Immature natural killer cell (primary cell): Measurements from ENCODE around the gene MICAL2. TPM values are rescaled to one million over a fixed set of nuclear protein-coding genes. Genes with fewer than 3 reads are reported as not detected.

ENCODE experiments used
- DNase-seq, 3 donors: peaks; one replicate each; pipeline ENCODE4 v3.0.0; 2022; ENCODE audit warnings: mixed read lengths in 1 of 3
- H3K27ac Mint-ChIP-seq, 6 donors: one replicate each; pipeline ENCODE4 v1.8.0; 2020; ENCODE audit warnings: mixed read lengths in 6 of 6, mild to moderate bottlenecking in 5 of 6, inconsistent platforms in 4 of 6, moderate library complexity in 3 of 6
- H3K27me3 Mint-ChIP-seq, 3 donors: one replicate each; pipeline ENCODE4 v1.8.0; 2020 to 2021; ENCODE audit warnings: low read depth in 3 of 3, mild to moderate bottlenecking in 3 of 3, mixed read lengths in 3 of 3, moderate library complexity in 3 of 3, inconsistent platforms in 1 of 3
- H3K36me3 Mint-ChIP-seq, 3 donors: one replicate each; pipeline ENCODE4 v1.8.0; 2020; ENCODE audit warnings: mixed read lengths in 3 of 3, inconsistent platforms in 2 of 3, mild to moderate bottlenecking in 2 of 3
- H3K4me1 Mint-ChIP-seq, 2 donors: one replicate each; pipeline ENCODE4 v1.8.0; 2020; ENCODE audit warnings: inconsistent platforms in 2 of 2, mild to moderate bottlenecking in 2 of 2, mixed read lengths in 2 of 2, moderate library complexity in 1 of 2
- H3K4me3 Mint-ChIP-seq, 5 donors: one replicate each; pipeline ENCODE4 v1.8.0; 2020; ENCODE audit warnings: mild to moderate bottlenecking in 5 of 5, mixed read lengths in 5 of 5, inconsistent platforms in 3 of 5, moderate library complexity in 3 of 5
- H3K9me3 Mint-ChIP-seq, 6 donors: one replicate each; pipeline ENCODE4 v1.8.0; 2020; ENCODE audit warnings: mild to moderate bottlenecking in 6 of 6, mixed read lengths in 6 of 6, inconsistent platforms in 4 of 6, moderate library complexity in 3 of 6
- polyA plus RNA-seq, 3 donors: library from polyadenylated mRNA; unstranded; fragments of 300-500 nt; fragmentation: Illumina TruSeq; gene quantifications; one replicate each; pipeline ENCODE4 v1.2.3, GENCODE V29; 2021

The MICAL2 gene
- polyA plus RNA-seq, 3 donors from 2014 or later: 7.0 to 35.0 (median 10.1) TPM

GRCh38 chr11:12085371-12086251, 24.8 kb upstream of the MICAL2 start:
- no peak for DNase-seq
- peaks cover 61 to 70% of the 10 kb centered on the region in 2 donors for H3K4me1 Mint-ChIP-seq
- peak overlapping the region in 5 of 6 donors; percentile 30 to 88 (median 69) for H3K27ac Mint-ChIP-seq
- peaks cover 0 to 5% (median 0%) of the 10 kb centered on the region in 6 donors for H3K9me3 Mint-ChIP-seq
- H3K36me3 Mint-ChIP-seq: no peaks in the 10 kb centered on the region
- peaks cover 8 to 21% (median 12%) of the 10 kb centered on the region in 3 donors for H3K27me3 Mint-ChIP-seq
- peak overlapping the region; percentile 67 to 90 (median 79) for H3K4me3 Mint-ChIP-seq

- Mint-ChIP-seq H3K4me1 (peaks cover 66 to 77% of the 10 kb centered on the region in 2 donors), H3K9me3 (peaks cover 0 to 5% (median 0%) of the 10 kb centered on the region in 6 donors), H3K27me3 (peaks cover 11 to 21% (median 12%) of the 10 kb centered on the region in 3 donors), H3K4me3 (peak overlapping the region; percentile 67 to 90 (median 79)), H3K36me3 (no peaks in the 10 kb centered on the region), H3K27ac (peak overlapping the region; percentile 65 to 94 (median 85))
- peak in 1 of 3 donors; percentile 30 for DNase-seq
Observed at GRCh38 chr11:12086271-12087074, 23.9 kb upstream of the MICAL2 start.

- Mint-ChIP-seq H3K4me3 (peak overlapping the region; percentile 67 to 90 (median 79)), H3K36me3 (no peaks in the 10 kb centered on the region), H3K27me3 (peaks cover 11 to 21% (median 12%) of the 10 kb centered on the region in 3 donors), H3K4me1 (peaks cover 69 to 85% of the 10 kb centered on the region in 2 donors), H3K27ac (peak overlapping the region; percentile 65 to 94 (median 85)), H3K9me3 (peaks cover 0 to 5% (median 0%) of the 10 kb centered on the region in 6 donors)
- DNase-seq: peak; percentile 80 to 83 (median 82)
Observed at GRCh38 chr11:12087075-12088004, 23.1 kb upstream of the MICAL2 start.

- DNase-seq: peak; percentile 30 to 48 (median 47)
- no peaks in the 10 kb centered on the region for H3K36me3 Mint-ChIP-seq
- H3K27ac Mint-ChIP-seq: peak overlapping the region; percentile 65 to 94 (median 85)
- peak overlapping the region; percentile 67 to 90 (median 79) for H3K4me3 Mint-ChIP-seq
- peaks cover 69 to 86% of the 10 kb centered on the region in 2 donors for H3K4me1 Mint-ChIP-seq
- peaks cover 0 to 5% (median 0%) of the 10 kb centered on the region in 6 donors for H3K9me3 Mint-ChIP-seq
- H3K27me3 Mint-ChIP-seq: peaks cover 12 to 22% (median 14%) of the 10 kb centered on the region in 3 donors
Observed at GRCh38 chr11:12088047-12088481, 22.3 kb upstream of the MICAL2 start.

- Mint-ChIP-seq H3K4me3 (peak overlapping the region; percentile 53 to 73 (median 66)), H3K27ac (peak overlapping the region in 5 of 6 donors; percentile 24 to 94 (median 69)), H3K36me3 (no peaks in the 10 kb centered on the region), H3K9me3 (peaks cover 0 to 4% (median 0%) of the 10 kb centered on the region in 6 donors), H3K27me3 (peaks cover 12 to 23% (median 14%) of the 10 kb centered on the region in 3 donors), H3K4me1 (peaks cover 69 to 83% of the 10 kb centered on the region in 2 donors)
- DNase-seq: no peak
Observed at GRCh38 chr11:12088531-12088930, 21.9 kb upstream of the MICAL2 start.

- peaks cover 65 to 78% of the 10 kb centered on the region in 2 donors for H3K4me1 Mint-ChIP-seq
- DNase-seq: no peak
- H3K4me3 Mint-ChIP-seq: peak overlapping the region; percentile 24 to 73 (median 54)
- peaks cover 12 to 22% (median 14%) of the 10 kb centered on the region in 3 donors for H3K27me3 Mint-ChIP-seq
- peak overlapping the region in 2 of 6 donors; percentile 78 to 94 for H3K27ac Mint-ChIP-seq
- H3K9me3 Mint-ChIP-seq: no peaks in the 10 kb centered on the region
- peaks cover 0 to 2% (median 0%) of the 10 kb centered on the region in 3 donors for H3K36me3 Mint-ChIP-seq
Observed at GRCh38 chr11:12089041-12089440, 21.3 kb upstream of the MICAL2 start.

- peak overlapping the region in 4 of 5 donors; percentile 10 to 37 (median 18) for H3K4me3 Mint-ChIP-seq
Observed at GRCh38 chr11:12089473-12089872, 20.9 kb upstream of the MICAL2 start.

GRCh38 chr11:12090061-12090591, 20.3 kb upstream of the MICAL2 start:
- Mint-ChIP-seq H3K27me3 (peaks cover 12 to 20% (median 14%) of the 10 kb centered on the region in 3 donors), H3K36me3 (peaks cover 0 to 3% (median 0%) of the 10 kb centered on the region in 3 donors), H3K27ac (peak overlapping the region in 2 of 6 donors; percentile 65 to 71), H3K9me3 (no peaks in the 10 kb centered on the region), H3K4me1 (peaks cover 61 to 71% of the 10 kb centered on the region in 2 donors), H3K4me3 (peak overlapping the region; percentile 43 to 67 (median 58))
- DNase-seq: no peak

More at GRCh38 chr11:12089473-12089872, 20.9 kb upstream of the MICAL2 start:
- Mint-ChIP-seq H3K4me1 (peaks cover 64 to 76% of the 10 kb centered on the region in 2 donors), H3K9me3 (no peaks in the 10 kb centered on the region), H3K27ac (no peak overlapping the region), H3K27me3 (peaks cover 12 to 21% (median 14%) of the 10 kb centered on the region in 3 donors), H3K36me3 (peaks cover 0 to 3% (median 0%) of the 10 kb centered on the region in 3 donors)
- DNase-seq: no peak

GRCh38 chr11:12090761-12091258, 19.6 kb upstream of the MICAL2 start:
- DNase-seq: no peak
- Mint-ChIP-seq H3K27ac (no peak overlapping the region), H3K27me3 (peaks cover 10 to 18% (median 14%) of the 10 kb centered on the region in 3 donors), H3K36me3 (peaks cover 0 to 3% (median 0%) of the 10 kb centered on the region in 3 donors), H3K9me3 (no peaks in the 10 kb centered on the region), H3K4me1 (peaks cover 54 to 64% of the 10 kb centered on the region in 2 donors), H3K4me3 (no peak overlapping the region)

GRCh38 chr11:12091956-12092558, 18.3 kb upstream of the MICAL2 start:
- Mint-ChIP-seq H3K4me3 (peak overlapping the region in 1 of 5 donors; percentile 28), H3K27me3 (peaks cover 12 to 18% (median 14%) of the 10 kb centered on the region in 3 donors), H3K27ac (no peak overlapping the region), H3K36me3 (peaks cover 0 to 3% (median 0%) of the 10 kb centered on the region in 3 donors), H3K9me3 (no peaks in the 10 kb centered on the region), H3K4me1 (peaks cover 42 to 52% of the 10 kb centered on the region in 2 donors)
- no peak for DNase-seq

- DNase-seq: no peak
- H3K9me3 Mint-ChIP-seq: no peaks in the 10 kb centered on the region
- no peak overlapping the region for H3K4me3 Mint-ChIP-seq
- peaks cover 35 to 45% of the 10 kb centered on the region in 2 donors for H3K4me1 Mint-ChIP-seq
- peaks cover 11 to 14% (median 12%) of the 10 kb centered on the region in 3 donors for H3K27me3 Mint-ChIP-seq
- peaks cover 0 to 3% (median 0%) of the 10 kb centered on the region in 3 donors for H3K36me3 Mint-ChIP-seq
- H3K27ac Mint-ChIP-seq: no peak overlapping the region
Observed at GRCh38 chr11:12092714-12093113, 17.7 kb upstream of the MICAL2 start.
